ENCODE data around the gene LMCD1.
A peak's percentile ranks its signal among the peaks of the same experiment; 100 is the strongest.

LMCD1 gene

DNA sequence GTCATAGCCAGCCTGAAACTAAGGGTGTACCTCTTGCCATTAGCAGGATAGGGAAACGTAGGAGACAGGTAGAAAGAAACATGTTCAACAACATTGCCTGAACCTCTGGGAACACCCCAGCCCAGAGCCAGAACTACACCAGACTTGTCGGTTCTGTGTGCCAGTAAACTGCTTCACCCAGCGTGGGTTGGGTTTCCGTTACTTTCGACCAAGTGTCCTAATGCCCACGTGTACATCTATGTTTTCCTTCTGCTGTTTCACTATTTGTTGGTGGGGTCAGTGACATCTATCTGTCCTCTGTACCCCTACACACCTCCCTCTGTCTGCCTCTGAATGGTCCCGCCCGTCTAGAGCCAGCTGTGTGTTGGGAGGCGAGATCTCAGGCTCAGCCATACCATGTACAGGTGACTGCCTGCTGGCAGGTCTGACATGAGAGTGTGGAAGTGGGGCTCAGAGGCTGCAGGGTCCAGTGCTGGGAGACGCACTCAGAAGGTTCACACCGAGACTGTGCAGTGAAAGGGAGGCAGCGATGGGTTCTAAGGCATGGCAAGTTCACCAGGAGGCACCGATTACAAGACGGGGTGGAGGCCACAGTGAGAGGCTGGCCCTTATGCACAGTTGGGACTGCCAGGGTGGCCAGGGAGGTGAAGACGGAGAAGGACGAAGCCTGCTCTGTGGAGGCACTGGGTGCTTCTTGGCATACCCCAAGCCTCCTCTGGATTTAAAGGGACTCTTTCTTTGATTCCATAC, 106.6 kb downstream of the LMCD1 start:
- DNase-seq (ENCODE audit: insufficient read length, low spot score) (no peak), FAIRE-seq (no peak)

DNA sequence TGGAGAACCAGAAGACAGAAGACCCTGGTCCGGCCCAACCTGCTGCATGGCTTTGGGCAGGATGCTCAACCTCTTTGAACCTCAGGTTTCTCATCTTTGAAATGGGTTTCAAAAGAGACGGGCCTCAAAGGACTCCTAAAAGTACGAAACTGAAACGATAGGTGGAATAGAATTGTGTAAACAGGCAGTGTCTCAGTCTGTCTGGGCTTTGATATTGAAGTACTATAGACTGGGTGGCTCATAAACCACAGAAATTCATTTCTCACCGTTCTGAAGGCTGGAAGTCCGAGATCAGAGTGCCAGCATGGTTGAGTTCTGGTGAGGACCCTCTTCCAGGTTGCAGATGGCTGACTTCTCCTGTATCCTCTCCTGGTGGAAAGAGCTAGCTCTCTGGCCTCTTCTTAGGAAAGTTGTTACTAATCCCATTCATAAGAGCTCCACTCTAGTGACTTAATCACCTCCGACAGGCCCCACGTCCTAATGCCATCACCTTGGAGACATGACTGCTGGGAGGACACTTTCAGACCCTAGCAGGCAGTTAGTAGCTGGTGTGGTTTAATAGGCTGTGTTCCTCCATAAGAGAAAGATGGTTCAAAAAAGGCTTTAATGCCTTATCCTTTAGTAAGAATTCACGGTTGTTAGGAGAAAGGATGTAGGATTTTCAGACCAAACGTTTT, 107.3 kb downstream of the LMCD1 start:
- FAIRE-seq (no peak), DNase-seq (ENCODE audit: insufficient read length, low spot score) (no peak)

DNA sequence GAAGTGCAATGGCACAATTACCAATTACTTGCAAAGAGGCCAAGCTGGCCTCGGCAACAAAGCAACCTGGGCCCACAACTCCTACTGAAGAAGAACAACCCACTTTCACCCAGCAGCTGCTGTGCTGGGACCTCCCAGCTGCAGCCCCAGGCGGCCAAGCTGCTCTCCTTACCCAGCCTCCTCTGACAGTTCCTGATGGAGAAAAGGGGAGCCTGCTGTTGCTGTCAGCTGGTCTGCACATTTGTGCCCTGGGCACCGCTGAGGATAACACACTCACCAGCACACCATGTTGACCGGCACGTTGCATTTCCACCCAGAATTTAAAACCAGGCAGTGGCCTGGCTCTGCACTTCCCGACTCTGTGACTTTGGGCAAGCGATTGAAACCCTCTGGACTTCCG, 109.3 kb downstream of the LMCD1 start:
- no peak for DNase-seq (ENCODE audit: insufficient read length, low spot score)
- no peak for FAIRE-seq

DNA sequence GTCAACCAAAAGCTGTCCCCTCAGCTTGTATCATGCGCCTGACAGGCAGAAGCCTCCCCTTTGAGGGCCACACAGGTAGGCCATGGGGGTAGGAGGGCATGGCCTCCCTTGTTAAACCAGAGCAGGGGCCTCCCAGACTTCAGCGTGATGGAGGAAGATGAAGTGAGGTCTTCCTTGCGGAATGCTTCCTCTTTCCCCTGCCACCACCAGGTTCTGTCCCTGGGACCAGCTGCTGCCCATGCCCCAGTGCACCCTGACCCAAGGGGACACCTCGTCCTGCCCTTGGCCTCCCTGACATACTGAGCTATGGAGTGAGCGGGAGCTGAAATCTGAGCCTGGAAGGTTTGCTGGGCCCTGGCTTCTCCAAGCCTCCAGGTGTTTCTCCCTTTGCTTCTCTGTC, 116.3 kb downstream of the LMCD1 start:
- DNase-seq (ENCODE audit: insufficient read length, low spot score): no peak
- FAIRE-seq: no peak

DNA sequence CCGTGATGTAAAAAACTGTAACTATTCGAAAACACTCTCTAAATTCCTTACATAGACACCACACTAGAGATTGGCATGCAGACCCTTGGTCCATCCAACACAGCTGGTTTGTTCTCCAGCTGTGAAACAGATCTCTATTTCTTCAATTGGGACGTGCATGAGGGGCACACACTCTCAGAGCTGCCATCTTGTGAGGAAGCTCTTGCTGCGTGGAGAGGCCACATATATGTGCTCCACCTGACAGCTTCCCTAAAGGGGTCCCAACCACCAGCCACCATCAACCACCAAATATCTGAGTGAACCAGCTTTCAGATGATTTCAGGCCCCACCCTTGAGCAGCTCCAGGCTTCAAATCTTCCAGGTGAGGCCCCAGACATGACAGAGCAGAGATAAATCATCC, 117.3 kb downstream of the LMCD1 start:
- no peak for FAIRE-seq
- no peak for DNase-seq (ENCODE audit: insufficient read length, low spot score)

DNA sequence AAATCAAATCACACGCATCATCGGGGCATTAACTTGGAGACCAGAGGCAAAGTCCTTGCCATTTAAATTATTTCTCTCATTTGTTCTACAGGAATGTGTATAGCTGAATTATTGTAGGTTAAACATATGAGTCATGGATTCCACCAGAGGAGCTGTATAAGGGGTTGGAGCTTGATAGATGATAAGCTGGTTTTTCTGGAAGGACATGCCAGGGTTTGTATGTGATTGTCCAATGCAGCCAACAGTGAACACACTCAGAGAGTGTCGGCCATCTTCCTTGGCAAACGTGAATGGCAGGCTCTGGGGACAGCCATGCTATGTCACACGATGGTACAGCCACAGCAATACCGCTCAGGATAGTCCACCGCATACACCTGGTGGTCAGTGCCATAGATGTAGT, 117.9 kb downstream of the LMCD1 start:
- no peak for DNase-seq (ENCODE audit: insufficient read length, low spot score)
- no peak for FAIRE-seq

DNA sequence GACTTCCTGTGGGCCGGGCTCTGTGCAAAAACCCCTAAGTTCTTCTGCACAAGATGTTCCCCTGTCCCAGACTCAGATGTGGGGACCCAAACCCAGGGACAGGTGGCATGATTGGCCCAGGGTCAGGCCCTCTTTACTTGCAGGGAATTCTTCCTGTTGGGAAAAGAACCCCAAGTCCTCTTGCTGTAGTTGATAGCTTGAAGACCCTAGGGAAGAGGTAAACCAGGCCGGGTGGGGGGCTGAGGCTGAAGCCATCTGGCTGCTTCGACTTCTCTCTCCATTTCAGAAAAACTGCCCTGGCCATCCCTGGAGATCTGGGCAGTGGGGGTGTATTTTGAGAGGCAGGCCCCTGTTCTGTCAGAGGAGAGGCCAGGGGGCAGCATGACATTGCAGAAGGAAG, 119.5 kb downstream of the LMCD1 start:
- no peak for FAIRE-seq

DNA sequence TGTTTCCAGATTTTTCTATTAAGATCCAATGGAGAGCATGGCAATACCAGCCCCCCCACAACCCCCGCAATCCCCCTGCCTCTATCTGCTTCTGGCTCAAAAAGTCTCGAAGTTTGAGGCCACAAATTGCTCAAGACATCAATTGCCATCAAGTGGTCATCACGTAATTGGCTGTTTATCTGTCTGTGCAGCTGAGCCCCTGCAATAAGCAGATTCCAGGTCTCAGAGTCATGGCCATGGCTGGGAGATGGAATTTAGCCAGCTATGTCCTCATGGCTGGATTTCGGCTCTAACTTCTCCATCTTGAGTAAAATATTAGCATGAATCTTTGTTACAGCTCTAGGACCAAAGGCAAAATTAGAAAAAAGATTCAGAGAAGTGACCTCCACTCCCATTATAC, 120.2 kb downstream of the LMCD1 start:
- DNase-seq (ENCODE audit: insufficient read length, low spot score) (no peak), FAIRE-seq (no peak)

More for the DNA sequence above, 119.5 kb downstream of the LMCD1 start:
- no peak for DNase-seq (ENCODE audit: insufficient read length, low spot score)

DNA sequence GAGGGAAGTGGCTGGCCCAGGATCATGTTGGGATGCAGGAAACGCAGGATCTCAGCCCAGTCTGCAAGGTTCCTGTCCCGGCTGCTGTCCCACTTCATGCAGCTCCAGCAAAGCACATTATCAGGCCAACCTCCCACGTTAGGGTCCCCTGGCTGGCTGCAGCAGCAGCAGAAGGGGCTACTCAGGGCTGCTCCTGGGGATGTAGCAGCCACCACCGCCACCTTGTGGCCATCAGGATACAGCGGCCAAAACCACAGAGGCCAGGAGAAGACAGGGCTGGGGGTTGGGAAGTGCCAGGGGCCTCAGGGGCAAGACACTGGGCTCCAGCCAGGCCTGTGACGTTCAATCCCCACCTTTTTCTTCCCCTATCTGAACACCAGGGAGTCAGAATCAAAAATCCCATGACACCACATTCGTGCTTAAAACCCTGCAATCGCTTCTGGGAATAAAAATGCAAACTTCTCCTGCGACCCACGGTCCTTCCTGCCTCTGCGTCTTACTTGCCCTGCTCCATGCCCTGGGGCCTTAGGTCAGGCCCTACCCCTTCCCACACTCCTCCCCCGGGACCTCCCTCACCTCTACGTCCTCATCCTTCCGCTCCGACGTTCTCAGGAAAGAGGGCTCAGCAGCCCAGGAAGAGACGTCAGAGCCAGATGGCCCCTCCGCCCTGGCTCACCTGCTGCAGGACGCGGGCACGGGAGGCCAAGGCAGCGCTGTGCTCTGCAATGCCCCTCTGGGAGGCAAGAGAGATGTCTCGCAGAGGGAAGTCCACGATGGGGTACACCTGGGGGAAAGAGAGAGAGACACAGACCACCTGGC, 121.5 kb downstream of the LMCD1 start:
- DNase-seq (ENCODE audit: insufficient read length, low spot score) (peak; percentile 78), FAIRE-seq (no peak)

DNA sequence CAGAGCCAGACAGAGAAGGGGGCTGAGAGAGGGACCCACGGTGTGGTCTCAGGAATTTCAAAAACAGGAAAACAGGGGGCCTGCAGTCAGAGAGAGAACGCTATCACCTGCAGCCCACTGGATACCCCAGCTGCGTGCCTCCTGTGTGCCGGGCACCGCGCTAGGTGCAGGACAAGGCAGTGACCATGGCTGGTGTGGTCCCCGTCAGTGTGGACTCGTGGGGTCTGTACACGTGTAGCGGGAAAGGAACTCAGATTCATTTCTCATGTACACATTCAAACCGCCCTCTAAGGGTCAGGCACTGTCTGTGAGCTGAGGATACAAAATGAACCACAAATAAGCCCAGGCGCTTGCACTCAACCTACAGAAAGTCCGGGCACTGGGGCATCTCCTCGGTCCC, 122.1 kb downstream of the LMCD1 start:
- DNase-seq (ENCODE audit: insufficient read length, low spot score) (no peak), FAIRE-seq (no peak)
